SH-SY5Y (cell line): ENCODE data around the gene CKS1B.

Experiments
- GATA2 ChIP-seq: IDR thresholded peaks from 2 replicates; pipeline ENCODE4 v1.6.1; 2011; ENCODE audit warnings: mild to moderate bottlenecking, low read depth, low read length
- GATA3 ChIP-seq: IDR thresholded peaks from 2 replicates; pipeline ENCODE4 v1.6.1; 2011; ENCODE audit warnings: low read depth, mild to moderate bottlenecking, low read length, moderate library complexity

DNA sequence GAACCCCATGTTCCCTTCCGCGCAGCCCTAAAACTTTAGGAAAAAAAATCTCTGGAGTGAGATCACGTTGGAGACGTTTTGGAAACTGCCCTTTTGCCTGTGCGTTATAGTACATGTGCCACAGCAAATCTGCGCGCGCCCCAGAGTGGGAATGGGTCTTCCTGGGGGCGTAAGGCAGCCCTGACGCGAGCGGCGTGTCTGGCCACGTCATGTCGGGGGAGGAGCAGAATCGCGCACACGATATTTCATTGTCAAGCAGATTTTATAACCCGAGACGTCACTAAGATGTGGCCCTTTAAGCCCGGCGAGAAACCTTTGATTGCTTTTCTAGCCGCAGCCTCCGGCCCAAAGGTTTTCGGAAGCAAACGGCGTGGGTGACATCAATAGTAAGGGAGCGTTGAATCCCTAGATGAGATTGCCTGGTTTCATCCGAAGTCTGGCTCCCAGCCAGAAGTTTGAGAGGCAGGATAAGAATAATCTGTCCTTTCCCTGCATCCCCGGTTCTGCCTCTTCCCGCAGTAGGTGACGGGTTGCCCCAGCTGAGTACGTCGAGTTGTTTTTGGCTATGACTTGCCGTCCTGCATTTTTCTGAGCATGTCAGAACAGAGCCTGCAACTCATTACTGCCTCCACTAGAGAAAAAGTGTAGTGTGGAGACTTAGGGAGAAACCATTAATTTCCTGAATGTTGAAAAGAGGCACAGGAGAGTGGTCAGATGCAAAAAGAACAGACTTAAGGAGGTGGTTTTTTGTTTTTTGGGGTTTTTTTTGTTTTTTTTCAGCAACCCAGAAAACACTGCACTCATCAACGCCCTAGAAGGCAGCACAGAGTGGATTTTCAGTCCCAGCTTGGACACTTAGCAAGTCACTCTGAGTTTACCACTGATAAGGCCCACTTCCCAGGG, 37.1 kb upstream of the CKS1B start:
- TF ChIP-seq GATA3 (no peak), GATA2 (no peak)
